Measurements from ENCODE around the gene C17orf113. TPM values are rescaled to one million over a fixed set of nuclear protein-coding genes. Genes with fewer than 3 reads are reported as not detected.

The C17orf113 gene
- total and polyA plus RNA-seq, 2 experiments from 2014 or later, result 0.29 to 2.1 TPM

DNA sequence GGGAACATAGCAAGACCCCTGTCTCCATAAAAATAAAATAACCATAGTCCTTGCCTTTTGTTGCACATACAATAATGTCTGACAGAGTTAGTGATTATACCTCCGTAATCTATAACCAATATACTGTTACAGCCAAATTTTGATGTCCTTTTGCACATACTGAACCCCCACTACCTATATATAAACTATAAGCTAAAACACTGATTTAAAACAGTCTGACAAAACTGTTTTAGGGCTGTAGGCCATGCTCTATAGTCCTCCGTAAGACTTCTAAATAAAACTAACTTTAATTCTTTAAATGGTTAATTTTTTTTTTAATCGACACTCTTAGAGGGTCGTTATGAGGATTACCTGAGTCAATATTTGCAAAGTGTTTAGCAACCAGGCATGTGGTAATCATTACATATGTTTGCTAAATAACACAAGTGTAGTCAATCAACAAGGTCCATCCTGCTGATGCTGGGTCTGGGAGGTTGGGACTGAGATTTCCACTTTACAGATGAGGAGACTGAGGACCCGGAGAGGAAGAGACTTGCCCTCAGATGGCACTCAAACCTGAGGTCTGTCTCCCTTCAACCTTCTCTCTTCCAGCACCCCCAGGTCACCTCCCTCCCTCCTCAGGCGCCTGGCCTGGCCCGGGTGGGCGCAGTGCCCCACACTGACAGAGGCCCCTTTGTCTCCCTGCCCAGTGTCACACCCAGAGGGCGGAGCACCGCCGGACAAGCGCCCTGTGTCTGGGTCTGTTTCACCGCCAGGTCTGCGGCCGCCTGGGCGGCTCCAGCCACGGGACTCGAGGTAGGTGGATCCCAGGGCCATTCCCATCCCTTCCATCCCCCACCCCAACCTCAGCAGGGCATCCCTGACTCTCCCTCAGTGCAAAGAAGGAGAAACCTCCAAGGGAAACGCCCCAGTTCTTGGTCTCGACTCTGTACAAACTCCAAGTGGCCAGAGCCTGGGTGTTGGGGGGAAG lies 37.6 kb upstream of the C17orf113 start (continued):
- TF ChIP-seq, protein P1, sequence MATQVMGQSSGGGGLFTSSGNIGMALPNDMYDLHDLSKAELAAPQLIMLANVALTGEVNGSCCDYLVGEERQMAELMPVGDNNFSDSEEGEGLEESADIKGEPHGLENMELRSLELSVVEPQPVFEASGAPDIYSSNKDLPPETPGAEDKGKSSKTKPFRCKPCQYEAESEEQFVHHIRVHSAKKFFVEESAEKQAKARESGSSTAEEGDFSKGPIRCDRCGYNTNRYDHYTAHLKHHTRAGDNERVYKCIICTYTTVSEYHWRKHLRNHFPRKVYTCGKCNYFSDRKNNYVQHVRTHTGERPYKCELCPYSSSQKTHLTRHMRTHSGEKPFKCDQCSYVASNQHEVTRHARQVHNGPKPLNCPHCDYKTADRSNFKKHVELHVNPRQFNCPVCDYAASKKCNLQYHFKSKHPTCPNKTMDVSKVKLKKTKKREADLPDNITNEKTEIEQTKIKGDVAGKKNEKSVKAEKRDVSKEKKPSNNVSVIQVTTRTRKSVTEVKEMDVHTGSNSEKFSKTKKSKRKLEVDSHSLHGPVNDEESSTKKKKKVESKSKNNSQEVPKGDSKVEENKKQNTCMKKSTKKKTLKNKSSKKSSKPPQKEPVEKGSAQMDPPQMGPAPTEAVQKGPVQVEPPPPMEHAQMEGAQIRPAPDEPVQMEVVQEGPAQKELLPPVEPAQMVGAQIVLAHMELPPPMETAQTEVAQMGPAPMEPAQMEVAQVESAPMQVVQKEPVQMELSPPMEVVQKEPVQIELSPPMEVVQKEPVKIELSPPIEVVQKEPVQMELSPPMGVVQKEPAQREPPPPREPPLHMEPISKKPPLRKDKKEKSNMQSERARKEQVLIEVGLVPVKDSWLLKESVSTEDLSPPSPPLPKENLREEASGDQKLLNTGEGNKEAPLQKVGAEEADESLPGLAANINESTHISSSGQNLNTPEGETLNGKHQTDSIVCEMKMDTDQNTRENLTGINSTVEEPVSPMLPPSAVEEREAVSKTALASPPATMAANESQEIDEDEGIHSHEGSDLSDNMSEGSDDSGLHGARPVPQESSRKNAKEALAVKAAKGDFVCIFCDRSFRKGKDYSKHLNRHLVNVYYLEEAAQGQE (IDR thresholded peaks at IDR 0.05; ENCODE audit: unreplicated experiment), result no peak
- TF ChIP-seq, protein P2, sequence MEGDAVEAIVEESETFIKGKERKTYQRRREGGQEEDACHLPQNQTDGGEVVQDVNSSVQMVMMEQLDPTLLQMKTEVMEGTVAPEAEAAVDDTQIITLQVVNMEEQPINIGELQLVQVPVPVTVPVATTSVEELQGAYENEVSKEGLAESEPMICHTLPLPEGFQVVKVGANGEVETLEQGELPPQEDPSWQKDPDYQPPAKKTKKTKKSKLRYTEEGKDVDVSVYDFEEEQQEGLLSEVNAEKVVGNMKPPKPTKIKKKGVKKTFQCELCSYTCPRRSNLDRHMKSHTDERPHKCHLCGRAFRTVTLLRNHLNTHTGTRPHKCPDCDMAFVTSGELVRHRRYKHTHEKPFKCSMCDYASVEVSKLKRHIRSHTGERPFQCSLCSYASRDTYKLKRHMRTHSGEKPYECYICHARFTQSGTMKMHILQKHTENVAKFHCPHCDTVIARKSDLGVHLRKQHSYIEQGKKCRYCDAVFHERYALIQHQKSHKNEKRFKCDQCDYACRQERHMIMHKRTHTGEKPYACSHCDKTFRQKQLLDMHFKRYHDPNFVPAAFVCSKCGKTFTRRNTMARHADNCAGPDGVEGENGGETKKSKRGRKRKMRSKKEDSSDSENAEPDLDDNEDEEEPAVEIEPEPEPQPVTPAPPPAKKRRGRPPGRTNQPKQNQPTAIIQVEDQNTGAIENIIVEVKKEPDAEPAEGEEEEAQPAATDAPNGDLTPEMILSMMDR (conservative IDR thresholded peaks at IDR 0.05; ENCODE audit: low read depth in 2 of 2), result no peak
- TF ChIP-seq POLR2AphosphoS5 (IDR thresholded peaks at IDR 0.05; ENCODE audit: low read depth), result no peak
- no peak for TF ChIP-seq JUNB (IDR thresholded peaks at IDR 0.05; ENCODE audit: unreplicated experiment)

DNA sequence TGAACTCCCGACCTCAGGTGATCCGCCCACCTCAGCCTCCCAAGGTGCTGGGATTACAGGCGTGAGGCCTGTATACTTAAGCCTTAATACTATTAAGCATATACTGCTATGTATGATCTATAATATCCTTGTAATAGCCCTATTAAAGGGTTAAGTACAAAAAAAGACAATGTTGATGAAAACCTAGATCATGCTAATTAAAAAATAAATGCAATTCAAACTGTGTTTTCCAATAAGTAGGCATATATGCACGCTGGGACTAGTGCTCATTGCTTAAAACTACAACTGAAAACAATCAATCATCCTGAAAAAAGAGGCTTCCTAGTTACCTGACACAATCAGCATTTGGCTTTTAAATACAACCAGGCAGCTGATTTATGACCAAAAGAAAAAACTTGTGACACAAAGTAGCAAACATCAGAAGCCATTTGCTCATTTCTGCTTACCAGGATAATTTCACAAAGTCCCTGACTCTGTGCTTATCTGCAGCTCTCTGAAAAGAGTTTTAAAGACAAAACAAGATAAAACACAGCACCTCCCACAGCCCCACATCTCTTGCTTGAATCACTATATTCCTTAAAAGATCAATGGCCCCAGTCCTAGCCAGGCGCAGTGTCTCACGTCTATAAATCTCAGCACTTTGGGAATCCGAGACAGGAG lies 36.8 kb upstream of the C17orf113 start:
- H3K4me1 Mint-ChIP-seq, result peaks cover 13% of the 10 kb centered on the region
- H3K4me1 ChIP-seq (ENCODE audit: insufficient read depth), result no peaks in the 10 kb centered on the region
- no peak overlapping the region for H3K4me3 Mint-ChIP-seq
- no peaks in the 10 kb centered on the region for H3K36me3 Mint-ChIP-seq (ENCODE audit: low read depth)
- H3K27ac ChIP-seq (ENCODE audit: low read depth), result no peak overlapping the region
- no peaks in the 10 kb centered on the region for H3K9me3 Mint-ChIP-seq
- no peaks in the 10 kb centered on the region for H3K79me2 ChIP-seq (replicated peaks; ENCODE audit: insufficient read depth)
- TF ChIP-seq ZNF114 (CRISPR knock-in tag; IDR thresholded peaks at IDR 0.05) (no peak), ETS1 (IDR thresholded peaks at IDR 0.05) (no peak), POLR2AphosphoS5 (IDR thresholded peaks at IDR 0.05; ENCODE audit: low read depth) (no peak), STAT1 (IDR thresholded peaks at IDR 0.05; ENCODE audit: unreplicated experiment) (no peak)
- H2AFZ ChIP-seq, result no peak overlapping the region
- ATAC-seq (no peak), DNase-seq (ENCODE audit: low spot score) (no peak)
- H3K4me3 ChIP-seq, result no peak overlapping the region
- no peaks in the 10 kb centered on the region for H3F3A ChIP-seq (replicated peaks; ENCODE audit: low read depth)
- no peaks in the 10 kb centered on the region for H4K20me1 ChIP-seq (replicated peaks; ENCODE audit: insufficient read depth)
- H3K27me3 Mint-ChIP-seq (ENCODE audit: insufficient read depth, low read depth, poor library complexity), result peaks cover 2% of the 10 kb centered on the region
- H3K36me3 ChIP-seq (ENCODE audit: insufficient read depth), result no peaks in the 10 kb centered on the region
- H3K9me2 ChIP-seq (ENCODE audit: insufficient read depth), result no peaks in the 10 kb centered on the region
- no peak overlapping the region for H3K4me2 ChIP-seq
- no peak overlapping the region for H3K27ac Mint-ChIP-seq
- H3K27me3 ChIP-seq (ENCODE audit: insufficient read depth), result no peaks in the 10 kb centered on the region
